Measurements from ENCODE around the gene RSBN1. TPM values are rescaled to one million over a fixed set of nuclear protein-coding genes. Genes with fewer than 3 reads are reported as not detected.

Gene RSBN1
- total and polyA plus RNA-seq, 9 of the 15 experiments (the other 6 are each of a cell fraction or from before 2014, with no cell fraction given): 4.5 to 24.3 (median 13.0) TPM

DNA sequence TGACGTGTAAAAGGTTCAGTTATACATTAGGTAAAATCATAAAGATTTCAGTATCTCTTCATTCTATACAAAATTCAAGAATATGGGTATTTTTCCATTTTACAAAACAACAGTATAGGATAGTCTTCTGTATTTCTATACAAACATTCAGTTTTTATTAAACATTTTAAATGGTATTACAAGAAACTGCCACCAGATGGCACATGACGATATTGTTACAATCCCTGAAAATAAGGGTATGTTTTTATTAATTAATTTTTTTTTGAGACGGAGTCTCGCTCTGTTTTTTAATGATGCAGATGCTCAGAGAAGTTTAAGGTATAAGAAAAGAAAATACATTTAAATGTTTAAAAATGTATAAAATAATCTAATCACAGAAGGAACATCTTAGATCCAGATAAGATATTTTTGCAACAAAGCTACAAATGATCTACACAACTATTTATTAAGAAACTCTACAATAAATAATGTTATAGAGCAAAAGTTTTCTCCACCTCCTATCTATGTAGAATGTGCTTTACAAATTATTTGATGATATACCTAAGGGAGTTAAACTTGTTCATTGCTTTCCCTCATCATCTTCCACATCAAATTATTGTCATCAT, 23.5 kb upstream of the RSBN1 start (continued):
- no peak for TF ChIP-seq MLLT1 (IDR thresholded peaks at IDR 0.05)
- no peak for TF ChIP-seq DMBX1 (CRISPR knock-in tag; IDR thresholded peaks at IDR 0.05; ENCODE audit: borderline replicate concordance)
- TF ChIP-seq ZBTB1 (CRISPR knock-in tag; IDR thresholded peaks at IDR 0.05; ENCODE audit: borderline replicate concordance, low read depth): no peak
- no peak for TF ChIP-seq ZNF551 (CRISPR knock-in tag; IDR thresholded peaks at IDR 0.05)
- TF ChIP-seq MAZ (CRISPR knock-in tag; conservative IDR thresholded peaks at IDR 0.05 in 1 of 2, IDR thresholded peaks at IDR 0.05 in 1 of 2): no peak; a peak in 1 of 4 replicates
- TF ChIP-seq, protein P1, sequence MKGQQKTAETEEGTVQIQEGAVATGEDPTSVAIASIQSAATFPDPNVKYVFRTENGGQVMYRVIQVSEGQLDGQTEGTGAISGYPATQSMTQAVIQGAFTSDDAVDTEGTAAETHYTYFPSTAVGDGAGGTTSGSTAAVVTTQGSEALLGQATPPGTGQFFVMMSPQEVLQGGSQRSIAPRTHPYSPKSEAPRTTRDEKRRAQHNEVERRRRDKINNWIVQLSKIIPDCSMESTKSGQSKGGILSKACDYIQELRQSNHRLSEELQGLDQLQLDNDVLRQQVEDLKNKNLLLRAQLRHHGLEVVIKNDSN (CRISPR knock-in tag; IDR thresholded peaks at IDR 0.05): no peak
- TF ChIP-seq ELF4 (CRISPR knock-in tag; IDR thresholded peaks at IDR 0.05): no peak
- TF ChIP-seq SMAD4 (CRISPR knock-in tag; conservative IDR thresholded peaks at IDR 0.05): no peak
- TF ChIP-seq CC2D1A (IDR thresholded peaks at IDR 0.05): no peak
- TF ChIP-seq ATF6 (CRISPR knock-in tag; IDR thresholded peaks at IDR 0.05): no peak
- no peak for TF ChIP-seq ETV5 (CRISPR knock-in tag; IDR thresholded peaks at IDR 0.05; ENCODE audit: low read depth)
- peak; percentile 61; the same call in 1 of the 2 replicates for TF ChIP-seq ZNF384 (IDR thresholded peaks at IDR 0.05; ENCODE audit: low read depth, low read length)
- no peak for TF ChIP-seq RBM34 (IDR thresholded peaks at IDR 0.05; ENCODE audit: borderline replicate concordance, insufficient read depth, low read length)
- TF ChIP-seq NR2C2 (CRISPR knock-in tag; IDR thresholded peaks at IDR 0.05): no peak
- 0 out of 2 replicates have a peak, but pooled peaks have one; percentile 19 for TF ChIP-seq NR2C2 (tag; IDR thresholded peaks at IDR 0.05)
- no peak for TF ChIP-seq ZKSCAN3 (CRISPR knock-in tag; IDR thresholded peaks at IDR 0.05)
- TF ChIP-seq NCOA1 (IDR thresholded peaks at IDR 0.05; ENCODE audit: low read depth): no peak
- no peak for TF ChIP-seq HMG20B (CRISPR knock-in tag; IDR thresholded peaks at IDR 0.05)
- TF ChIP-seq GTF2F1 (IDR thresholded peaks at IDR 0.05; ENCODE audit: low read depth, low read length): no peak
- TF ChIP-seq ZNF507 (tag; conservative IDR thresholded peaks at IDR 0.05): no peak
